ENCODE data around the gene AXDND1. TPM values are rescaled to one million over a fixed set of nuclear protein-coding genes. Genes with fewer than 3 reads are reported as not detected.
A peak's percentile ranks its signal among the peaks of the same experiment; 100 is the strongest.

Gene AXDND1
- total RNA-seq, 3 donors from 2014 or later = 0.48 to 1.8 (median 0.98) TPM

GRCh38 chr1:179587336-179587735, 221.6 kb downstream of the AXDND1 start:
- Histone ChIP-seq H3K4me3 (no peak overlapping the region), H3K4me1 (no peaks in the 10 kb centered on the region), H3K27me3 (peaks cover 3 to 12% of the 10 kb centered on the region in 2 donors), H3K9me3 (no peaks in the 10 kb centered on the region), H3K36me3 (no peaks in the 10 kb centered on the region), H3K27ac (no peak overlapping the region)
- TF ChIP-seq CTCF (IDR thresholded peaks at IDR 0.05) (no peak), POLR2A (IDR thresholded peaks at IDR 0.05) (no peak), POLR2AphosphoS5 (IDR thresholded peaks at IDR 0.05) (no peak)
- intact Hi-C loops (cut with DNase I; ENCODE audit: low total_unique reads) = no loop called here
- no peak for DNase-seq (ENCODE audit: low spot score in 2 of 2)

- TF ChIP-seq POLR2AphosphoS5 (IDR thresholded peaks at IDR 0.05) (no peak), POLR2A (IDR thresholded peaks at IDR 0.05) (no peak), CTCF (IDR thresholded peaks at IDR 0.05) (no peak)
- no peak for DNase-seq (ENCODE audit: low spot score in 2 of 2)
- no peaks in the 10 kb centered on the region for H3K4me1 ChIP-seq
- intact Hi-C loops (cut with DNase I; ENCODE audit: low total_unique reads) = no loop called here
- no peak overlapping the region for H3K27ac ChIP-seq
- H3K36me3 ChIP-seq = no peaks in the 10 kb centered on the region
- no peak overlapping the region for H3K4me3 ChIP-seq
- peaks cover 3 to 12% of the 10 kb centered on the region in 2 donors for H3K27me3 ChIP-seq
- no peaks in the 10 kb centered on the region for H3K9me3 ChIP-seq
Observed at GRCh38 chr1:179588425-179589024, 222.8 kb downstream of the AXDND1 start.

GRCh38 chr1:179589509-179589908, 223.7 kb downstream of the AXDND1 start:
- no peak for DNase-seq (ENCODE audit: low spot score in 2 of 2)
- Histone ChIP-seq H3K36me3 (no peaks in the 10 kb centered on the region), H3K4me1 (no peaks in the 10 kb centered on the region), H3K4me3 (no peak overlapping the region), H3K27ac (no peak overlapping the region), H3K27me3 (peaks cover 3 to 12% of the 10 kb centered on the region in 2 donors), H3K9me3 (no peaks in the 10 kb centered on the region)
- intact Hi-C loops (cut with DNase I; ENCODE audit: low total_unique reads) = no loop called here
- TF ChIP-seq CTCF (IDR thresholded peaks at IDR 0.05) = no peak
- no peak for TF ChIP-seq POLR2A (IDR thresholded peaks at IDR 0.05)
- no peak for TF ChIP-seq POLR2AphosphoS5 (IDR thresholded peaks at IDR 0.05)

GRCh38 chr1:179590671-179591070, 224.9 kb downstream of the AXDND1 start:
- Histone ChIP-seq H3K4me1 (no peaks in the 10 kb centered on the region), H3K27me3 (peaks cover 3 to 12% of the 10 kb centered on the region in 2 donors), H3K4me3 (no peak overlapping the region), H3K36me3 (no peaks in the 10 kb centered on the region), H3K9me3 (no peaks in the 10 kb centered on the region), H3K27ac (no peak overlapping the region)
- intact Hi-C loops (cut with DNase I; ENCODE audit: low total_unique reads) = no loop called here
- no peak for DNase-seq (ENCODE audit: low spot score in 2 of 2)
- TF ChIP-seq POLR2A (IDR thresholded peaks at IDR 0.05) = no peak
- no peak for TF ChIP-seq CTCF (IDR thresholded peaks at IDR 0.05)
- no peak for TF ChIP-seq POLR2AphosphoS5 (IDR thresholded peaks at IDR 0.05)

- H3K4me3 ChIP-seq = peak overlapping the region in 2 of 3 donors; percentile 57 to 70
- H3K27me3 ChIP-seq = peaks cover 3 to 12% of the 10 kb centered on the region in 2 donors
- TF ChIP-seq CTCF (IDR thresholded peaks at IDR 0.05) (no peak), POLR2A (IDR thresholded peaks at IDR 0.05) (no peak), POLR2AphosphoS5 (IDR thresholded peaks at IDR 0.05) (no peak)
- intact Hi-C loops (cut with DNase I; ENCODE audit: low total_unique reads) = no loop called here
- H3K9me3 ChIP-seq = no peaks in the 10 kb centered on the region
- H3K36me3 ChIP-seq = no peaks in the 10 kb centered on the region
- no peaks in the 10 kb centered on the region for H3K4me1 ChIP-seq
- DNase-seq (ENCODE audit: low spot score in 2 of 2) = no peak
- peak overlapping the region; percentile 60 to 82 for H3K27ac ChIP-seq
Observed at GRCh38 chr1:179591253-179591591, 225.5 kb downstream of the AXDND1 start.
